ENCODE data around the gene SPDYE3. TPM values are rescaled to one million over a fixed set of nuclear protein-coding genes. Genes with fewer than 3 reads are reported as not detected.
"Not testable (repeated sequence)": the region's sequence is repeated elsewhere in the genome, so short reads cannot be mapped to it uniquely, and the experiment has no call there.

The SPDYE3 gene
- total and polyA plus RNA-seq, 2 of the 4 experiments (the other 2 are of a cell fraction), result not detected

- H3K14ac ChIP-seq (replicated peaks; ENCODE audit: low read depth, low read length); H2BK120ac ChIP-seq (ENCODE audit: low read depth, low read length); H3K4me1 ChIP-seq (ENCODE audit: control insufficient read depth, insufficient read depth, low read length); in situ Hi-C loops (cut with MboI; ENCODE audit: low sequenced_read_pairs); H3K9me1 ChIP-seq (ENCODE audit: insufficient read depth, low read length); H3K23ac ChIP-seq (ENCODE audit: low read depth, low read length); H2BK20ac ChIP-seq (ENCODE audit: low read depth, low read length); H3K4ac ChIP-seq (ENCODE audit: low read depth, low read length); H2AK9ac ChIP-seq (replicated peaks; ENCODE audit: low read depth, low read length, poor library complexity); H2AFZ ChIP-seq (replicated peaks; ENCODE audit: low read length, poor library complexity); intact Hi-C loops (cut with micrococcal nuclease); H3K9me3 ChIP-seq (ENCODE audit: control insufficient read depth, insufficient read depth, low read length); H3K4me3 ChIP-seq (ENCODE audit: insufficient read depth, low read depth, low read length); H3K9ac ChIP-seq (ENCODE audit: low read depth, low read length); CTCF ChIA-PET; ATAC-seq (ENCODE audit: low read depth); H3K36me3 ChIP-seq (ENCODE audit: control insufficient read depth, insufficient read depth, low read length); H3K56ac ChIP-seq (ENCODE audit: extremely low read depth, insufficient read depth, low read length); DNase-seq; H3K27ac ChIP-seq (ENCODE audit: insufficient read depth, low read length); H3K79me1 ChIP-seq (ENCODE audit: low read depth in 1 of 2, low read length in 2 of 2); H3K27me3 ChIP-seq (ENCODE audit: control insufficient read depth, insufficient read depth, low read length); H3K18ac ChIP-seq (ENCODE audit: low read depth, low read length); dilution Hi-C loops (cut with HindIII; ENCODE audit: low sequenced_read_pairs, unreplicated experiment); BruUV-seq (replicated peaks); H4K20me1 ChIP-seq (ENCODE audit: insufficient read depth, low read length); H2BK5ac ChIP-seq (ENCODE audit: low read depth, low read length, poor library complexity, severe bottlenecking); H4K8ac ChIP-seq (ENCODE audit: low read depth in 2 of 2, low read length in 2 of 2); H4K5ac ChIP-seq (ENCODE audit: low read depth, low read length); H2BK15ac ChIP-seq (ENCODE audit: low read depth, low read length); H4K91ac ChIP-seq (ENCODE audit: insufficient read depth, low read depth, low read length); H3K4me2 ChIP-seq (ENCODE audit: low read depth, low read length); H2AK5ac ChIP-seq (ENCODE audit: low read depth, low read length): not testable (repeated sequence)
- WGBS, 2 experiments (ENCODE audit: extremely low coverage in 2 of 2, insufficient read length in 1 of 2), result no CpG with 5 or more reads among the region's 3 CpGs
- POLR2A ChIA-PET (ENCODE audit: unreplicated experiment), result interaction anchor here (0.6 kb wide), 1 partner anchor 594 kb away, joined by 4 read pairs; no protein-coding TSS in a partner anchor
These were observed 25.4 kb upstream of the SPDYE3 start for GRCh38 chr7:100282069-100282608.

- H2BK120ac ChIP-seq (ENCODE audit: low read depth, low read length); H3K9me1 ChIP-seq (ENCODE audit: insufficient read depth, low read length); H3K79me1 ChIP-seq (ENCODE audit: low read depth in 1 of 2, low read length in 2 of 2); H2AK5ac ChIP-seq (ENCODE audit: low read depth, low read length); H3K4me3 ChIP-seq (ENCODE audit: insufficient read depth, low read depth, low read length); H4K5ac ChIP-seq (ENCODE audit: low read depth, low read length); DNase-seq; H3K27ac ChIP-seq (ENCODE audit: insufficient read depth, low read length); H3K4ac ChIP-seq (ENCODE audit: low read depth, low read length); CTCF ChIA-PET; in situ Hi-C loops (cut with MboI; ENCODE audit: low sequenced_read_pairs); H3K4me1 ChIP-seq (ENCODE audit: control insufficient read depth, insufficient read depth, low read length); H3K56ac ChIP-seq (ENCODE audit: extremely low read depth, insufficient read depth, low read length); H4K91ac ChIP-seq (ENCODE audit: insufficient read depth, low read depth, low read length); ATAC-seq (ENCODE audit: low read depth); H3K36me3 ChIP-seq (ENCODE audit: control insufficient read depth, insufficient read depth, low read length); H2AFZ ChIP-seq (replicated peaks; ENCODE audit: low read length, poor library complexity); H3K23ac ChIP-seq (ENCODE audit: low read depth, low read length); intact Hi-C loops (cut with micrococcal nuclease); dilution Hi-C loops (cut with HindIII; ENCODE audit: low sequenced_read_pairs, unreplicated experiment); H3K14ac ChIP-seq (replicated peaks; ENCODE audit: low read depth, low read length); H2BK15ac ChIP-seq (ENCODE audit: low read depth, low read length); H4K8ac ChIP-seq (ENCODE audit: low read depth in 2 of 2, low read length in 2 of 2); H2BK5ac ChIP-seq (ENCODE audit: low read depth, low read length, poor library complexity, severe bottlenecking); POLR2A ChIA-PET (ENCODE audit: unreplicated experiment); H3K9ac ChIP-seq (ENCODE audit: low read depth, low read length); H3K4me2 ChIP-seq (ENCODE audit: low read depth, low read length); H2BK20ac ChIP-seq (ENCODE audit: low read depth, low read length); H4K20me1 ChIP-seq (ENCODE audit: insufficient read depth, low read length); H3K9me3 ChIP-seq (ENCODE audit: control insufficient read depth, insufficient read depth, low read length); H2AK9ac ChIP-seq (replicated peaks; ENCODE audit: low read depth, low read length, poor library complexity); BruUV-seq (replicated peaks); H3K18ac ChIP-seq (ENCODE audit: low read depth, low read length); H3K27me3 ChIP-seq (ENCODE audit: control insufficient read depth, insufficient read depth, low read length): not testable (repeated sequence)
- WGBS, 2 experiments (ENCODE audit: extremely low coverage in 2 of 2, insufficient read length in 1 of 2), result no CpG with 5 or more reads among the region's 8 CpGs
These were observed 24.4 kb upstream of the SPDYE3 start for GRCh38 chr7:100283147-100283546.
